ENCODE results near the gene SDK1.
A peak's percentile ranks its signal among the peaks of the same experiment; 100 is the strongest.

The SDK1 gene

GRCh38 chr7:3469641-3470040 is 168.6 kb downstream of the SDK1 start:
- DNase-seq = no peak

- no peak for DNase-seq
Observed at GRCh38 chr7:3480197-3480596, 179.1 kb downstream of the SDK1 start.

GRCh38 chr7:3481435-3481834 is 180.4 kb downstream of the SDK1 start:
- DNase-seq = no peak

GRCh38 chr7:3482147-3482921 is 181.3 kb downstream of the SDK1 start:
- peak; percentile 36 for DNase-seq

GRCh38 chr7:3486841-3487240 is 185.8 kb downstream of the SDK1 start:
- DNase-seq = no peak

GRCh38 chr7:3488829-3489228 is 187.8 kb downstream of the SDK1 start:
- DNase-seq = no peak

- DNase-seq = no peak
Observed at GRCh38 chr7:3493499-3493898, 192.4 kb downstream of the SDK1 start.

- DNase-seq = no peak
Observed at GRCh38 chr7:3494947-3495346, 193.9 kb downstream of the SDK1 start.

GRCh38 chr7:3495530-3495929 is 194.5 kb downstream of the SDK1 start:
- DNase-seq = no peak

- no peak for DNase-seq
Observed at GRCh38 chr7:3495954-3496353, 194.9 kb downstream of the SDK1 start.

GRCh38 chr7:3497796-3498195 is 196.7 kb downstream of the SDK1 start:
- DNase-seq = no peak

- no peak for DNase-seq
Observed at GRCh38 chr7:3501671-3502070, 200.6 kb downstream of the SDK1 start.

- no peak for DNase-seq
Observed at GRCh38 chr7:3504384-3504783, 203.3 kb downstream of the SDK1 start.

GRCh38 chr7:3510101-3511020 is 209.3 kb downstream of the SDK1 start:
- no peak for DNase-seq

GRCh38 chr7:3517344-3517743 is 216.3 kb downstream of the SDK1 start:
- no peak for DNase-seq

- DNase-seq = no peak
Observed at GRCh38 chr7:3518546-3518945, 217.5 kb downstream of the SDK1 start.

GRCh38 chr7:3520206-3520605 is 219.2 kb downstream of the SDK1 start:
- no peak for DNase-seq

- DNase-seq = no peak
Observed at GRCh38 chr7:3527496-3528124, 226.6 kb downstream of the SDK1 start.

- DNase-seq = no peak
Observed at GRCh38 chr7:3533040-3533439, 232.0 kb downstream of the SDK1 start.

GRCh38 chr7:3537210-3537875 is 236.3 kb downstream of the SDK1 start:
- DNase-seq = no peak

- no peak for DNase-seq
Observed at GRCh38 chr7:3538041-3538440, 237.0 kb downstream of the SDK1 start.

- no peak for DNase-seq
Observed at GRCh38 chr7:3540456-3541220, 239.6 kb downstream of the SDK1 start.

All from right hindlimb (tissue), 1 donor.